MM.1S (cell line): ENCODE data around the gene TANC1.

Source experiments
- CTCF ChIP-seq: fragments of 300-600 bp; sonication (generic); IDR thresholded peaks from 2 replicates; pipeline ENCODE4 v1.5.1; 2016; ENCODE audit warnings: antibody characterized with exemption, low read length, mixed read lengths
- EZH2 ChIP-seq: fragments of 300-600 bp; sonication (generic); optimal IDR thresholded peaks from 2 replicates; pipeline ENCODE3; 2017; ENCODE audit warnings: low read depth, mild to moderate bottlenecking, antibody characterized with exemption, low read length, mixed read lengths
- EZH2phosphoT487 ChIP-seq: fragments of 300-600 bp; sonication (generic); IDR thresholded peaks from 2 replicates; pipeline ENCODE4 v1.6.1; 2018; ENCODE audit warnings: antibody characterized with exemption, low read length

DNA sequence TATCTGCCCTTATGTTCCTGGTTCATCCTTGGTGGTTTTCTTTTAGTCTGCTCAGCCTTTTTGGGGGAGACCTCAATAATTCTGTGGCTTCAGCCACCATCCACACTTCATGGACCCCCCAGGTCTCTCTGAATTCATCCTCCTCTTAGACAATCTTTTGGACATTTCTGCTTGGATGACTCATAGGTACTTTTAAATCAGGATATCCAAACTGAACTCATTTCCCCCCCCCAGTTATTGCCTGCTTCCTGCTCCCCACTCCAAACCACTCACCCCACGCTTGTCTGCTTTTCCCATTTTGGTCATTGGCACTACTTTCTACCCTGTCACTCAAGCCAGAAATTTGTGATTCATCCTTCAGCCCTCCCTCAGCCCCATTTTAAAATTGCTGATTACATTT lies 78.5 kb downstream of the TANC1 start:
- TF ChIP-seq CTCF (no peak), EZH2phosphoT487 (no peak), EZH2 (no peak)
